ENCODE measurements around the gene RNU6-8.

Gene RNU6-8

GRCh38 chr14:32252030-32252670, 49.1 kb upstream of the RNU6-8 start (continued):
- TF ChIP-seq CTCF (tag by site-specific recombination; IDR thresholded peaks at IDR 0.05): peak; percentile 55
- no peak for TF ChIP-seq ZSCAN23 (tag by site-specific recombination; IDR thresholded peaks at IDR 0.05)
- TF ChIP-seq PRDM2 (tag by site-specific recombination; IDR thresholded peaks at IDR 0.05; ENCODE audit: borderline replicate concordance): no peak
- TF ChIP-seq ZSCAN18 (tag by site-specific recombination; IDR thresholded peaks at IDR 0.05): no peak
- TF ChIP-seq ZNF518A (tag by site-specific recombination; conservative IDR thresholded peaks at IDR 0.05; ENCODE audit: low read depth): peak; percentile 83
- TF ChIP-seq ZNF513 (tag by site-specific recombination; IDR thresholded peaks at IDR 0.05): no peak
- TF ChIP-seq ZNF335 (tag by site-specific recombination; conservative IDR thresholded peaks at IDR 0.05): peak; percentile 62
- no peak for TF ChIP-seq ZNF529 (tag by site-specific recombination; IDR thresholded peaks at IDR 0.05; ENCODE audit: insufficient replicate concordance)
- peak; percentile 39; the same call in 1 of the 2 replicates for TF ChIP-seq ZBTB48 (tag by site-specific recombination; IDR thresholded peaks at IDR 0.05)
- no peak for TF ChIP-seq KLF7 (tag by site-specific recombination; IDR thresholded peaks at IDR 0.05; ENCODE audit: borderline replicate concordance)
- no peak for TF ChIP-seq ATF2 (tag by site-specific recombination; IDR thresholded peaks at IDR 0.05; ENCODE audit: low read depth)
- 0 out of 2 replicates have a peak, but pooled peaks have one; percentile 17 for TF ChIP-seq ZNF558 (tag by site-specific recombination; IDR thresholded peaks at IDR 0.05)

Data from HEK293 (cell line).